Bronchial epithelial cell (primary cell): Measurements from ENCODE around the gene ADGRL3. TPM values are rescaled to one million over a fixed set of nuclear protein-coding genes. Genes with fewer than 3 reads are reported as not detected.

Source experiments
- DNase-seq: peaks from one replicate; pipeline ENCODE4 v3.0.0-alpha.2; 2010; ENCODE audit warnings: low read depth
- FAIRE-seq: peaks from 2 replicates; lab custom pipeline; 2011; peaks lifted over from hg19 to GRCh38; lab: Jason Lieb, UNC
- H3K27me3 ChIP-seq: 2 replicates; pipeline ENCODE4 v1.5.1; 2011; ENCODE audit warnings: low read length; ENCODE audit not compliant: control insufficient read depth, insufficient read depth
- H3K36me3 ChIP-seq: 2 replicates; pipeline ENCODE4 v1.5.1; 2011; ENCODE audit warnings: low read length; ENCODE audit not compliant: control insufficient read depth, insufficient read depth
- H3K4me3 ChIP-seq: 2 replicates; pipeline ENCODE4 v1.5.1; 2011; ENCODE audit warnings: mild to moderate bottlenecking, low read depth, low read length, control low read depth
- total RNA-seq: library from RNA; depleted of rRNA; stranded (reverse); fragments of >200 nt; gene quantifications from 2 replicates; pipeline ENCODE4 v1.2.1, GENCODE V29; 2014
- TF ChIP-seq, protein P1 (sequence below): IDR thresholded peaks from 2 replicates; pipeline ENCODE4 v1.5.1; 2011; ENCODE audit warnings: mild to moderate bottlenecking, moderate library complexity, low read length, control low read depth, inconsistent platforms; ENCODE audit not compliant: insufficient read depth, severe bottlenecking

Gene ADGRL3
- total RNA-seq, 1 donor from 2014 or later: under 0.01 TPM

DNA sequence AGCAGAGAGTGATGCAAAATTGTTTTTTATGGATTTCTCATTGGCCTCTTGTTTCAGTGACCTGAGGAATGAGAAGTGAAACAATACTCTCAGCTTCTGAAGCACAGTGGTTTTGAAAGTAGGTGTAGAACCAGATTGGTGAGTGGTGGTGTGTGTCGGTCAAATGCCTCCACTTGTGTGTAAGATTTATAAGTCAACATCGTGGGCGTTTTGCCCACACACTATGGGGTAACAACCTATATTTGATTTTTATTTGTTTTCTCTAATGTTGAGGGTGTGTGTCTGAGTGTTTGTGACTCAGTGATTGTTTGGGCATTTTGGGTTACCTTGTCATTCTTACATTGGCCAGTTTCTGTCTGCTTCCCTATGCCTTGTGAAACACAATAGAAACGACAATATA is 23.3 kb downstream of the ADGRL3 start:
- TF ChIP-seq, protein P1, sequence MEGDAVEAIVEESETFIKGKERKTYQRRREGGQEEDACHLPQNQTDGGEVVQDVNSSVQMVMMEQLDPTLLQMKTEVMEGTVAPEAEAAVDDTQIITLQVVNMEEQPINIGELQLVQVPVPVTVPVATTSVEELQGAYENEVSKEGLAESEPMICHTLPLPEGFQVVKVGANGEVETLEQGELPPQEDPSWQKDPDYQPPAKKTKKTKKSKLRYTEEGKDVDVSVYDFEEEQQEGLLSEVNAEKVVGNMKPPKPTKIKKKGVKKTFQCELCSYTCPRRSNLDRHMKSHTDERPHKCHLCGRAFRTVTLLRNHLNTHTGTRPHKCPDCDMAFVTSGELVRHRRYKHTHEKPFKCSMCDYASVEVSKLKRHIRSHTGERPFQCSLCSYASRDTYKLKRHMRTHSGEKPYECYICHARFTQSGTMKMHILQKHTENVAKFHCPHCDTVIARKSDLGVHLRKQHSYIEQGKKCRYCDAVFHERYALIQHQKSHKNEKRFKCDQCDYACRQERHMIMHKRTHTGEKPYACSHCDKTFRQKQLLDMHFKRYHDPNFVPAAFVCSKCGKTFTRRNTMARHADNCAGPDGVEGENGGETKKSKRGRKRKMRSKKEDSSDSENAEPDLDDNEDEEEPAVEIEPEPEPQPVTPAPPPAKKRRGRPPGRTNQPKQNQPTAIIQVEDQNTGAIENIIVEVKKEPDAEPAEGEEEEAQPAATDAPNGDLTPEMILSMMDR: no peak
- DNase-seq (peak; percentile 65), FAIRE-seq (no peak)
- no peaks in the 10 kb centered on the region for H3K36me3 ChIP-seq
- no peak overlapping the region for H3K4me3 ChIP-seq
- no peaks in the 10 kb centered on the region for H3K27me3 ChIP-seq

DNA sequence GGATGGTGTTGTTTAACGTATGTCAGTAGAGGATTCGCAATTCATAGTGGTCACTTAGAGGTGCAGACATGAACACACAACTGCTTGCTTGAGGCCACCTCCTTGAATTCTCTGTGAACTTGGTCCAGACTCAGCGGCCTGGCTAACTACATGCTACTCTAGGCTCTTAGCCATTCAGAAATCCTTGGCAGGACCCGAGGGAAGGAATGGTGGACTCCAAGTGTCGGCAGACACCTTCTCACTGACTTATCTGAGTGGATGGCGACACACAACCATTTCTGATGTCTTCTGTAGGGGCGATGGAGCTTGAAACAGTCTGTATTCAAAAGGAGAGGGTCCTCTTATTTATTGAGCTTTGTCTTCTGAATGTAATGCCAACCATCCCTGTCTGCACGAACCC is 24.4 kb downstream of the ADGRL3 start:
- H3K27me3 ChIP-seq: no peaks in the 10 kb centered on the region
- FAIRE-seq (no peak), DNase-seq (no peak)
- H3K36me3 ChIP-seq: no peaks in the 10 kb centered on the region
- H3K4me3 ChIP-seq: no peak overlapping the region
- TF ChIP-seq, protein P1: no peak

- DNase-seq (no peak), FAIRE-seq (no peak)
- H3K27me3 ChIP-seq: no peaks in the 10 kb centered on the region
- no peaks in the 10 kb centered on the region for H3K36me3 ChIP-seq
- TF ChIP-seq, protein P1: no peak
- H3K4me3 ChIP-seq: no peak overlapping the region
Observed at GRCh38 chr4:61225656-61226055, 25.5 kb downstream of the ADGRL3 start.

- Histone ChIP-seq H3K27me3 (no peaks in the 10 kb centered on the region), H3K4me3 (no peak overlapping the region), H3K36me3 (no peaks in the 10 kb centered on the region)
- no peak for DNase-seq
- TF ChIP-seq, protein P1: no peak
- no peak for FAIRE-seq
Observed at GRCh38 chr4:61231421-61231820, 31.3 kb downstream of the ADGRL3 start.

DNA sequence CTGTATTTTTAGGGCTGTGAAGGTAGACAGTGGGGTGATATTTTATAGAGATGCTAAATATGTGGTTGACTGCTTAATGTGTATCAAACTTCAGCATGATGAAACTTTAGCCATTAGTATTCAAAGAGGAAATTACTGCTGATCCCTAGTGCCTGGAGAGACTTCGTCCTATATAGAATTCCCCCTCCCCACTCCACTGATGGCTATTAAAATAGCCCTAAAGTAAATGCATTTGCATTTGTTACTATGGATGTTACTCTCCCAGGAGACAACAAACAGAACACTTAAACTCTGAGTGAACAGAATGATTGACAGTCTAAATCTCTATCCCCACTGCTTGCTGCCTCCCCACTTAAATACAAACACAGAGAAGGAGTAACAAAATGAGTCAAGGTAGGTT is 39.1 kb downstream of the ADGRL3 start:
- Histone ChIP-seq H3K27me3 (no peaks in the 10 kb centered on the region), H3K4me3 (no peak overlapping the region), H3K36me3 (no peaks in the 10 kb centered on the region)
- FAIRE-seq (no peak), DNase-seq (no peak)
- TF ChIP-seq, protein P1: no peak

- Histone ChIP-seq H3K4me3 (no peak overlapping the region), H3K36me3 (no peaks in the 10 kb centered on the region), H3K27me3 (no peaks in the 10 kb centered on the region)
- DNase-seq (no peak), FAIRE-seq (no peak)
- TF ChIP-seq, protein P1: no peak
Observed at GRCh38 chr4:61243962-61244361, 43.8 kb downstream of the ADGRL3 start.
